GM19397 (cell line): Measurements from ENCODE around the gene GOLGA8T.
"Not testable (repeated sequence)": the region's sequence is repeated elsewhere in the genome, so short reads cannot be mapped to it uniquely, and the experiment has no call there.

Experiments used
- ATAC-seq: cut with Tn5 transposase; IDR thresholded peaks from one replicate; pipeline ENCODE4 v1.9.1; 2021; ENCODE audit warnings: mild to moderate bottlenecking, moderate library complexity; ENCODE audit not compliant: unreplicated experiment

Gene GOLGA8T

GRCh38 chr15:30189754-30190153 is 54.9 kb downstream of the GOLGA8T start:
- ATAC-seq: not testable (repeated sequence)

- ATAC-seq: not testable (repeated sequence)
These were observed 56.3 kb downstream of the GOLGA8T start for GRCh38 chr15:30191143-30191542.

- not testable (repeated sequence) for ATAC-seq
These were observed 56.8 kb downstream of the GOLGA8T start for GRCh38 chr15:30191639-30192038.

- ATAC-seq: not testable (repeated sequence)
These were observed 57.4 kb downstream of the GOLGA8T start for GRCh38 chr15:30192119-30192745.

GRCh38 chr15:30192892-30193291 is 58.0 kb downstream of the GOLGA8T start:
- ATAC-seq: not testable (repeated sequence)
